Neural crest cell (in vitro differentiated cells): ENCODE data around the gene ZNF883. TPM values are rescaled to one million over a fixed set of nuclear protein-coding genes. Genes with fewer than 3 reads are reported as not detected.

Experiments used
- DNase-seq: peaks from one replicate; pipeline ENCODE4 v3.0.0; 2021; ENCODE audit warnings: low read depth, mixed read lengths, low spot score
- H3K27ac Mint-ChIP-seq: one replicate; pipeline ENCODE4 v1.8.0; 2021; ENCODE audit warnings: mild to moderate bottlenecking, mixed read lengths; ENCODE audit not compliant: unreplicated experiment
- H3K27me3 Mint-ChIP-seq: 2 replicates; pipeline ENCODE4 v1.8.0; 2021; ENCODE audit warnings: low read depth, mild to moderate bottlenecking, mixed read lengths
- H3K36me3 Mint-ChIP-seq: 2 replicates; pipeline ENCODE4 v1.8.0; 2021; ENCODE audit warnings: low read depth, mild to moderate bottlenecking, mixed read lengths
- H3K4me1 Mint-ChIP-seq: 2 replicates; pipeline ENCODE4 v1.8.0; 2021; ENCODE audit warnings: mixed read lengths
- H3K4me3 Mint-ChIP-seq: one replicate; pipeline ENCODE4 v1.8.0; 2021; ENCODE audit warnings: mild to moderate bottlenecking, mixed read lengths
- H3K9me3 Mint-ChIP-seq: 2 replicates; pipeline ENCODE4 v1.8.0; 2021; ENCODE audit warnings: mixed read lengths
- total RNA-seq: library from RNA; stranded (reverse); gene quantifications from 2 replicates; pipeline ENCODE4 v1.2.1, GENCODE V29; 2021
- TF ChIP-seq, protein P1 (sequence below): fragments of 200-600 bp; sonication (generic); conservative IDR thresholded peaks from 2 replicates; pipeline ENCODE4 v1.5.0; 2021; ENCODE audit warnings: antibody characterized with exemption, mild to moderate bottlenecking

Gene ZNF883
- total RNA-seq, 1 donor from 2014 or later, result 8.7 TPM

DNA sequence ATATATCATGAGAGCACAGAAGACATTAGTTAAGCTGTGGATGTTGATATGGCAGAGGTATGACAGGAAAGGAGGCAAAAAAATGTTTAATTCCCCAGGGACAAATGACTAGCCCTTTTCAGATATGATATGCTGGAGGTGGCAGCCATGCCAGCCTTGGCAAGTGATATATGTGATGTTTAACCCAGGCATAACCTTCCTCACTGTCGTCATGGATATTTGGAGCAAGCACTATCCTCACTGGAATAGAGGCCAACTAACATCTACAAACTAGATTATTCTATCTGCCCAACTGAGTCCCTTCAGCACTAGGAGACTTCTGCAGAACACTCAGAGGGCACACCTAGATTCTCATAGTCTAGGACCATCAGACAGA is 94.0 kb downstream of the ZNF883 start:
- TF ChIP-seq, protein P1, sequence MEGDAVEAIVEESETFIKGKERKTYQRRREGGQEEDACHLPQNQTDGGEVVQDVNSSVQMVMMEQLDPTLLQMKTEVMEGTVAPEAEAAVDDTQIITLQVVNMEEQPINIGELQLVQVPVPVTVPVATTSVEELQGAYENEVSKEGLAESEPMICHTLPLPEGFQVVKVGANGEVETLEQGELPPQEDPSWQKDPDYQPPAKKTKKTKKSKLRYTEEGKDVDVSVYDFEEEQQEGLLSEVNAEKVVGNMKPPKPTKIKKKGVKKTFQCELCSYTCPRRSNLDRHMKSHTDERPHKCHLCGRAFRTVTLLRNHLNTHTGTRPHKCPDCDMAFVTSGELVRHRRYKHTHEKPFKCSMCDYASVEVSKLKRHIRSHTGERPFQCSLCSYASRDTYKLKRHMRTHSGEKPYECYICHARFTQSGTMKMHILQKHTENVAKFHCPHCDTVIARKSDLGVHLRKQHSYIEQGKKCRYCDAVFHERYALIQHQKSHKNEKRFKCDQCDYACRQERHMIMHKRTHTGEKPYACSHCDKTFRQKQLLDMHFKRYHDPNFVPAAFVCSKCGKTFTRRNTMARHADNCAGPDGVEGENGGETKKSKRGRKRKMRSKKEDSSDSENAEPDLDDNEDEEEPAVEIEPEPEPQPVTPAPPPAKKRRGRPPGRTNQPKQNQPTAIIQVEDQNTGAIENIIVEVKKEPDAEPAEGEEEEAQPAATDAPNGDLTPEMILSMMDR, result no peak
- no peak for DNase-seq
- H3K27ac Mint-ChIP-seq, result no peak overlapping the region
- H3K36me3 Mint-ChIP-seq, result no peaks in the 10 kb centered on the region
- no peaks in the 10 kb centered on the region for H3K4me1 Mint-ChIP-seq
- no peaks in the 10 kb centered on the region for H3K9me3 Mint-ChIP-seq
- H3K4me3 Mint-ChIP-seq, result no peak overlapping the region
- H3K27me3 Mint-ChIP-seq, result peaks cover 55% of the 10 kb centered on the region

DNA sequence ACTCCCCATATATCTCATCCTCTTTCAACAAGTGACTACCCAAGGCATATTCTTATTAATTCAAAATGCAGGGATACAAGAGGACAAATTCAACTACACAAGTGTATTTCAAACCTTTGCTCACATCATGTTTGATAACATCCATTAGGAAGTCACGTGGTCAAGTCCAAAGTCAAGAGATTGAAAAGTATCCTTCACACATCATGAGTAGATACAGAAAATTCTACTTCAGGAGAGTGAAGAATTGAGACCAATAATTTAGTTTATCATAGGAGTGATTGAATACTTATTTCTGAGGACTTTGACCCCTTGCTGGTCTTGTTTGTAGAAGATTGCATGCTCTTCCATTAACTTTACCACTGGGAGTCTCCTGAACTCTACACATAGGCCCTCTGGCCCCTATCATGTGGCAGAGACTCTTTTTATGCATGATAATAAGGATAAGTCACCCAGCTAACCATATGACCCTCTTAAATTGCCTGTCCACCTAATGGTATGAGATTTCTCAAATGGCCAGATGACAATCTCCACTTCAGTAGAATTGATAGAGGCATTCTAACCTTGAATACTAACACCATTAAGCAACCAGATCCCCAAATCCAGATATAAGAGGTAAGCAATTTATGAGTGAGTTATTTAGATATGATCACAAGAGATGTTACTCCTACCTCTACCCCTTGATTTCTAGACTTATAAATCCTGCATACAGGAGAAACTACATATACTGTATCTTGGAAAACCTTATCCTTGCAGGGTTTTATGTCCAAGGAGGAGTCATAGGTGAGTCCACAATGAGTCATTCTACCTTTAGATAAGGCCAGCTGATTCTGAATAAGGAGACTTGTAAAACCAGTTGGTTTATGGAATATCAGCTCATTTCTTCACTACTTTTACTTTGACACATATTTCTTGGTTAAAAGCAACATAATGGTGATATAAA is 94.7 kb downstream of the ZNF883 start:
- no peaks in the 10 kb centered on the region for H3K4me1 Mint-ChIP-seq
- no peaks in the 10 kb centered on the region for H3K9me3 Mint-ChIP-seq
- no peaks in the 10 kb centered on the region for H3K36me3 Mint-ChIP-seq
- H3K27ac Mint-ChIP-seq, result no peak overlapping the region
- peaks cover 52% of the 10 kb centered on the region for H3K27me3 Mint-ChIP-seq
- TF ChIP-seq, protein P1, result no peak
- no peak overlapping the region for H3K4me3 Mint-ChIP-seq
- DNase-seq, result no peak

DNA sequence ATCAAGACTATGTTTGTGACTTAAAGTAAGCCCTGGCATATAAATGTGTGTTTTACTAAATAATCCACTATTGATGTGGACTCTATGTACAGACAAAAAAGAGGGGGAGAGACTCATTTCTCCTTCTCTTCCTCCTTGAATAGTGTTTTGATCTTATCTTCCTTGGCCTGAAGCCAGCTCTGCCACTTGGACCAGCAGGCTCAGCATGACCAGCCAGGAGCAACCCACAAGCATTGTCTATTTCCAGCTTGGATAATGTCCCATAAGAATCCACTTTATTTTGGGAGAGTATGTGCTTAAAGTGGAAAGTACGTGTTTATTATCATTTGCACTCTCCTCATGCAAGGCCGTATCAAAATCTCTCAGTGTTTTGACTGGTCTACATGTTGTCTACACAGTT is 97.5 kb downstream of the ZNF883 start:
- Mint-ChIP-seq H3K4me1 (no peaks in the 10 kb centered on the region), H3K4me3 (no peak overlapping the region), H3K36me3 (no peaks in the 10 kb centered on the region), H3K27me3 (peaks cover 32% of the 10 kb centered on the region), H3K27ac (no peak overlapping the region), H3K9me3 (no peaks in the 10 kb centered on the region)
- TF ChIP-seq, protein P1, result no peak
- no peak for DNase-seq

DNA sequence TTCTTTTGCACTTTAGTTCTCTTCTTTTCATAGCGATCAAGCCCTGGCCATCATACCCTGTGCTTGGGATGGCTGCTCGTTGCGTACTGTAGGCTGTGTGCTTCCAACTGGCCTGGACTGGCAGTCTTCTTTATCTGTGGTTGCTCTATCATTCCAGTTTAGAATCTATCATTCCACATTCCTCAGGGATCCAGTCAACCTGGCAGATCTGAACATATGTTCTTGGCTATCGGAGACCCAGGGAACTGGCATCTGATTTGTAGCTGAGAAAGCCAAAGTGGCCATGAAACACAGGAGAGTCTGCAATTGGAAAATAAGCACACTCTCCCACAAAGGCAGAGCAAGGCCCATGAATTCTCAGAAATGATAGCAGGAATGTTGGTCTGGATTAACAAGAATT is 98.7 kb downstream of the ZNF883 start:
- DNase-seq, result no peak
- no peaks in the 10 kb centered on the region for H3K4me1 Mint-ChIP-seq
- H3K36me3 Mint-ChIP-seq, result no peaks in the 10 kb centered on the region
- H3K27me3 Mint-ChIP-seq, result peaks cover 27% of the 10 kb centered on the region
- no peak overlapping the region for H3K4me3 Mint-ChIP-seq
- H3K9me3 Mint-ChIP-seq, result no peaks in the 10 kb centered on the region
- TF ChIP-seq, protein P1, result no peak
- H3K27ac Mint-ChIP-seq, result peak overlapping the region; percentile 43

DNA sequence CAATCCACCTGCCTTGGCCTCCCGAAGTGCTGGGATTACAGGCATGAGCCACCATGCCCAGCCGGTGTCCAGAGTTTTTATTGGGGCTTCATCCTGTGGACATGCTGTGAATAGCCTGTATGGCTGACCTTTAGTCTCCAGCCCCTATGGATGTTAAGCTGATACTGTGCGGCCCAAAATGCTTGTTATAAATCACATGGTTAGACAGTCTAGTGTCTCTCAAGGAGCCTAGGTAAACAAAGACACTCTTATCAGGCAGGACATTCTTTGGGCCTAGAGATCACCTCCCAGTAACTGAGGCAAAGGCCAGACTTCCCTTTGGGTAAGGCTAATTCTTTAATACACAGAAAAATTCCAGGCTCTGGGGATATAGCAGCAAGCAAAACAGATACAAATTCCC is 99.4 kb downstream of the ZNF883 start:
- DNase-seq, result no peak
- no peak overlapping the region for H3K4me3 Mint-ChIP-seq
- H3K27me3 Mint-ChIP-seq, result peaks cover 20% of the 10 kb centered on the region
- H3K36me3 Mint-ChIP-seq, result no peaks in the 10 kb centered on the region
- TF ChIP-seq, protein P1, result no peak
- H3K27ac Mint-ChIP-seq, result no peak overlapping the region
- no peaks in the 10 kb centered on the region for H3K9me3 Mint-ChIP-seq
- no peaks in the 10 kb centered on the region for H3K4me1 Mint-ChIP-seq
